RPMI8226 (cell line): ENCODE measurements around the gene TUBGCP4.
"Not testable (repeated sequence)": the region's sequence is repeated elsewhere in the genome, so short reads cannot be mapped to it uniquely, and the experiment has no call there.

Experiments used
- DNase-seq: peaks from one replicate; pipeline ENCODE4 v3.0.0-alpha.2; 2015

The TUBGCP4 gene

DNA sequence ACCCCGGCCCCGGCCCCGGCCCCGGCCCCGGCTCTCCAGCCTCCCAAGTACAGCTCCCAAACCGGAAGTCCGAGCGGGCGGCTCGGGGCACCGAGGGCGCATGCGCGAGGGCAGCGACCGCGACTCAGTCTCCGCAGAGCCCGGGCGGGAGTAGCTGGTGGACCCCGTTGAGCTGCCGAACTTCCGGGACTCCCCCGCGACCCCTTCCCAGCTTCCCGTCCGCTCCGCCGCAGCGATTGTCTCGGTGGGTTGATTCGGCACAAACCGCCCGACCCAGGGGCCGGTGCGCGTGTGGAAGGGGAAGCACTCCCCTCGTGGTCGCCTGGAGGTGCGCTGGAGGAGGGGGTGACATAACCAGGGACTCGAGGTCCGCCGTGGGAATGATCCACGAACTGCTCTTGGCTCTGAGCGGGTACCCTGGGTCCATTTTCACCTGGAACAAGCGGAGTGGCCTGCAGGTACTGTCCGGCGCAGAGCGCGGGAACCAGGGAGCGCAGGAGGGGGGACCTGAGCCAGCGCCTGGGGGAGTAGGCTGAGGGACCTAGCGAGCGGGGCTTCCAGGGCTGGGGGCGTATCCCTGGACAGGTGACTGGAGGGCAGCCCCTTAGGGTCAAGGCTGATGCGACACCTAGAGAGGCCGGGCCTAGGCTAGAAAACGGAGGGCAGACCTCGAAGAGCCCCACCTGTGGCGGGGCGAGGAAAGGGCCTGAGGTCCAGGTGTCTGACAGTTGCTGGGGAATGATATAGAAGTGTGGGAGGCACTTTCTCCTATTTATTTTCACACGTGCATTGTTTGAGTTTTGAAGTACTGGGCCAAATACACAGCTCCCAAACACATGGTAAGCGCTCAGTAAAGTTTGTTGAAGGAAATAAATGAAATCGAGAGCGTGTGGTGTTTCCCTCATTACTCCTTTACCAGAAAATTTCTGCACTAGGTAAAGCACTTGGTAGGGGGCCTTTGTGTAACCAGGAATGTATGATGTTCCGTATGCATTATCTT, at the start of gene TUBGCP4, which contains the start of gene ZSCAN29:
Gene TUBGCP4 (plus strand): TSS at position 127 of the 1,000 bp plus-strand sequence. CDS start 254 bp downstream, at position 381.
Gene ZSCAN29 (minus strand): TSS at position 69 of the 1,000 bp plus-strand sequence. CDS start 1,130 bp downstream, outside the sequence.
- DNase-seq = peak; percentile 83

DNA sequence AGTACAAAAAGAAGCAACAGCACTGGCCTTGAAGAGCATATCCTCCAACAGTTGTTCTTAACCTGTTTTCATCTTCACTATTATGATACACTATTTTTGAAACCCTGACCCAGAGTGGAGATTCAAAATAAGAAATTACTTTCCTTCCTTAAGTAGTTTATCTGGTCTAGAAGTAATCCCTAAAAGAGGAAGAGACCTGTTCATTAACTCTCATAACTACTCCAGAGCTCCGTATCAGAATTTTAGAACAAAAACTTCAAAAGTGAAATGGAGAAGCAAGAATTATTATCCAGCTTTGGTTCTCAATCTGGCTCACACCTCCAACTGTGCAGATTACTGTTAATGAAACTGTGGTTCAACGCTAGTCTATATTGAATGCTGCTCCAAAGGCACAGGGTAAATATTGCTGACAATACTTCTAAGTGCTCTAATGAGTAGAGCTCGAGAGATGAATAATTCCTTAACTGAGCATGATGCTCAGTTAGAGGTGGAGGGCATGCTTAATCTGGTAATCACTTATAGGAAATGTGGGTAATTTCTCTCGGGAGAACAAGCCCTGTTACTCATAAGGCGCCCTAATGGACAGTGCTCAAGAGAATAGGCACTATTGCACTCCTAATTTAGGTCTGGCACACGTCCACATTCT, 45.7 kb upstream of the TUBGCP4 start:
- no peak for DNase-seq

GRCh38 chr15:43329217-43329959, 41.5 kb upstream of the TUBGCP4 start:
- DNase-seq = peak; percentile 37

- peak; percentile 89 for DNase-seq
Observed at GRCh38 chr15:43329960-43330779, 40.7 kb upstream of the TUBGCP4 start, which contains the start of gene LCMT2. LCMT2 (minus strand) TSS chr15:43330573; CDS start chr15:43330489, 84 bp downstream.

GRCh38 chr15:43330780-43331087, 40.2 kb upstream of the TUBGCP4 start:
- DNase-seq = no peak

GRCh38 chr15:43346305-43346704, 24.6 kb upstream of the TUBGCP4 start:
- no peak for DNase-seq

- DNase-seq = no peak
Observed at GRCh38 chr15:43347114-43347513, 23.8 kb upstream of the TUBGCP4 start.

DNA sequence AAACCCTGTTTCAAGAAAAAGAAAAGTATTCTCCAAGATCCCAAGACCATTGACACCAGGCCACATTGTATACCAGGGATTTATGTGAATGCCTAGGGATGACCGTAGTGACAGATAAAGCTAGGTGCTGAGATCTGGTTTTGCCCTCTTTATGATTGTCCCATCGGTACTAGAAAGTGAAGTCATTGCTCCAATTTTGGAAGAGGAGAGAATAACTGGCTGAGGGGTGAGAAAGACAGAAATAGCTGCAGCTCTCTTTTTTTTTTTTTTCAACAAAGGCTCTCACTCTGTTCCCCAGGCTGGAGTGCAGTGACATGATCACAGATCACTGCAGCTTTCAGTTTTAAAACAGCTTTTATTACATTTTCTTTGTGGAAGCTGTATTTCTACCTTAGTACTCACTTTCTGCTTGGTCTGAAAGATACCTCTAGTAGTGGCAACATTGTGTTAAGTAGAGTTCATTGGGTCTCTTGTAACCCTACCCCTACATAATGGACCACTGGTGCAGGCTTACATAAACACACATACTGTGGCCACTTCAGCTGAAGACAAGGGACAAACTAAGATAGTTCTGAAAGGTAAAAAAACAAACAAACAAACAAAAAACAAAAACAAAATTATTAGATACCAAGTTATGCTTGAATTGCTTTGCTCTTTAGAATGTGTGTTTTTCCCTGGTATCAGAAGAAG, 18.1 kb upstream of the TUBGCP4 start:
- no peak for DNase-seq

- DNase-seq = no peak
Observed at GRCh38 chr15:43360821-43361220, 10.1 kb upstream of the TUBGCP4 start.

GRCh38 chr15:43361313-43361903, 9.5 kb upstream of the TUBGCP4 start:
- no peak for DNase-seq

DNA sequence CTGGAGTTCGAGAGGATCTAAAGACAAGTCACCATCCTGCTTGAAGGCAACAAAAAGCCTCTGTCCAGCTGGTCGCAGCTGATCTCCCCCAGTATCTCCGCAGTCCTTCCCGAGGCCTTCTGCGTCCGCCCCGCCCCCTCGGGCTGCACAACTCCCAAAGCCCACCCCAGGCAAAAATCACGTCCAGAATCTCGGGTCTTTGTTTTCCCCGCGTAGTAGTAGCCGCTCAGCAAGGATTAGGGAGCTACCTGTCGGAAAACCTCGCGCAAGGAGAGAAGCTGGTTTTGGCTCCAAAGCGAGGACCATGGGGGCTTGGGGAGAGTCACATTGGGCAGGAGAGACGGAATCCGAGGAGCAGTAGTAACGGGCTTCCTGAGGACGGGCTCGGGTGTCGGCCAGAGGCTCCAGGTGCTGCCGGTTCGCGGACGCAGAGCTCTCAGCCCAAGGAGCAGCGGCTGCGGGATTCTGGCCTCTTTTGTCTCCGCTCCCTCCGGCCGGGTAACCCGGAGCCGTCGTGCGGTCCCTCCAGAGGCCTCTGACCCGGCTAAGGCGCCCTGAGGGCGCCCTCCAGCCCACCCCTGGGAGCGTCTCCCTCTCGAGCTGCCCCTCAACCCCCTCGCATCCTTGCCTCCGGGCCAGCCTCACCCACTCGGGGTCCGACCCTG, 459 bp upstream of the TUBGCP4 start:
- no peak for DNase-seq

DNA sequence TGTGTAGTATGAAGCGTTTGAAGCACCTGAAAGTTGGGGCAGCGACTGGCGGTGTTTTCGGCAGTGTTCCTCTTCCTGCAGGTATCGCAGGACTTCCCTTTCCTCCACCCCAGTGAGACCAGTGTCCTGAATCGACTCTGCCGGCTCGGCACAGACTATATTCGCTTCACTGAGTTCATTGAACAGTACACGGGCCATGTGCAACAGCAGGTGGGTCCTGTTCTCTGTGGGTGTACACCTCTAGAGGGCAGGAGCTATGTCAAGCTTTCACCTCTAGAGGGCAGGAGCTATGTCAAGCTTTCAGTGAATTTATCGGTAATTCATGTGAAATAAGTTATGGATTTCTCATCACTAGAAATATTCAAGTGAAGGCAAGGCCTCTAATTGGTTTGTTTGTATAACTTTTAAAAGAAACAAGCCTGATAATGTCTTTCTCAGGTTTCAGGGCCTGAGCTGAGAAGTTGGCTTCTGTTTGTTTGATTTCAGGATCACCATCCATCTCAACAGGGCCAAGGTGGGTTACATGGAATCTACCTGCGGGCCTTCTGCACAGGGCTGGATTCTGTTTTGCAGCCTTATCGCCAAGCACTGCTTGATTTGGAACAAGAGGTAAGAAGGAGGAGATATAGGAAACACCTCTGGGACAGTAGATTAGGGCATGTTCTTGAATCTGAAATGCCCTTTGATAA, 5.3 kb downstream of the TUBGCP4 start:
- DNase-seq = peak; percentile 27

DNA sequence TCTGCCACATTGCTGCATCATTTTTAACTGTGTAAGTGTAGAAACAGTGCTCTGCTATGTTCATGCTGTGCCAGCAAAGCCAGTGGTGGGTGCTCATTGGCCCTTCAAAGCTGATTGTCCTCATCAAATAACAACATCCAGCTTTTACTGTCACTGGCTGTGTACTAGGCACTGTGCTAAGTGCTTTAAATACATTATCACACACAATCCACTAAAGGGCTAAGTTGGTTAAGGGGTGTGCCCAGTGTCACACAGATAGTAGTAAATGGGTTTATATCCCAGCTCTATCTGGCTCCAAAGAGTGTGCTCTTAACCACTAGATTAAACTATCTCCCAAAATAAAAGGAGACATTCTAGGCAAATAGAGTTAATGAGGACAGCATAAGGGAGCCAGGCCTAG, 7.7 kb downstream of the TUBGCP4 start:
- no peak for DNase-seq

DNA sequence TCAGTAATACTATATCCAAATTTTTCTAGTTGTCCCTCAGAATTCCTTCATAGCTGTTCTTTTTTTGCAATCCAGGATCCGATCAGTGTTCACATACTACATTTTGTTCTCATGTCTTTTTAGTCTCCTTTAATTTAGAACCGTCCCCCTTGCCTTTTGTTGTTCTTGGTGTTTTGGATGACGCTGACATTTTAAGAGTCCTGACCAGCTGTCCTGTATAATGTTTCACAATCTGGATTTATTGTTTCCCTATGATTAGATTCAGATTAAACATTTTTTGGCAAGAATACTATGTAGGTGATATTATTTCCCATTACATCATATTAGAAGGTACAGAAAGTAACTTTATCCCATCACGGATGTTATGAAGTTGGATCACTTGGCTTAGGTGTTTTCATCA, 11.4 kb downstream of the TUBGCP4 start:
- no peak for DNase-seq

- DNase-seq = no peak
Observed at GRCh38 chr15:43383070-43383469, 12.2 kb downstream of the TUBGCP4 start.

GRCh38 chr15:43390723-43391122, 19.8 kb downstream of the TUBGCP4 start:
- no peak for DNase-seq

DNA sequence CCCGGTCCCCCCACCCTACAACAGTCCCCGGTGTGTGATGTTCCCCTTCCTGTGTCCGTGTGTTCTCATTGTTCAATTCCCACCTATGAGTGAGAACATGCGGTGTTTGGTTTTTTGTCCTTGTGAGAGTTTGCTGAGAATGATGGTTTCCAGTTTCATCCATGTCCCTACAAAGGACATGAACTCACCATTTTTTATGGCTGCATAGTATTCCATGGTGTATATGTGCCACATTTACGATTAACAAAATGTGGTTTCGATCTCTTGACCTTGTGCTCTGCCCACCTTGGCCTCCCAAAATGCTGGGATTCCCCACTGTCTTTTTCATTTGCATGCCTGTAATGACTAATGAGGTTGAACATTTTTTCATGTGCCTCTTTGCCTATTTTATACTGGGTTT, 22.7 kb downstream of the TUBGCP4 start:
- DNase-seq = not testable (repeated sequence)

GRCh38 chr15:43402255-43402654, 31.4 kb downstream of the TUBGCP4 start:
- DNase-seq = no peak

DNA sequence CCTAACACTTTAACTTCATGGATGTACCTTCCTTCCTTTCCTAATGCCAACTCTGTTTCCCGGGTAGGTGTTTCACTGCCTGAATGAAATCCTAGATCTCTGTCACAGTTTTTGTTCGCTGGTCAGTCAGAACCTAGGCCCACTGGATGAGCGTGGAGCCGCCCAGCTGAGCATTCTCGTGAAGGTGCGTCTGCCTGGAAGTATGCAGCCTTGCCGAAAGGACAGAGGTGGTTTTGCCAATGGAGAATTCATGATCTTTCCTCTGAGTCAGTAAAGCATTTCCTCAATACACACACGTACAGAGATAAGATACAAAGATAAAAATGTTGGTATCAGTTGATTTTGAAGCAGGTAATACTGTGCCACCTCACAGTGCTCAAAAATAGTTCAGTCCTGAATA, 32.7 kb downstream of the TUBGCP4 start:
- no peak for DNase-seq

- no peak for DNase-seq
Observed at GRCh38 chr15:43404130-43404529, 33.2 kb downstream of the TUBGCP4 start.
